Upper lobe of left lung (tissue), 4 donors: ENCODE measurements around the gene ALDH1A3.

Source experiments
- CTCF ChIP-seq, 6 experiments: fragments of 450-650 bp in 4 of 6; fragments of 200-600 bp in 2 of 6; sonication (generic) in 2 of 6; IDR thresholded peaks; one replicate each; pipeline ENCODE4 v1.5.1; 2016 to 2019; ENCODE audit warnings: antibody characterized with exemption in 6 of 6
- POLR2A ChIP-seq, 4 donors: fragments of 450-650 bp; IDR thresholded peaks; one replicate each; pipeline ENCODE4 v1.5.1; 2016 to 2017; ENCODE audit warnings: antibody characterized with exemption in 4 of 4, mild to moderate bottlenecking in 2 of 4

DNA sequence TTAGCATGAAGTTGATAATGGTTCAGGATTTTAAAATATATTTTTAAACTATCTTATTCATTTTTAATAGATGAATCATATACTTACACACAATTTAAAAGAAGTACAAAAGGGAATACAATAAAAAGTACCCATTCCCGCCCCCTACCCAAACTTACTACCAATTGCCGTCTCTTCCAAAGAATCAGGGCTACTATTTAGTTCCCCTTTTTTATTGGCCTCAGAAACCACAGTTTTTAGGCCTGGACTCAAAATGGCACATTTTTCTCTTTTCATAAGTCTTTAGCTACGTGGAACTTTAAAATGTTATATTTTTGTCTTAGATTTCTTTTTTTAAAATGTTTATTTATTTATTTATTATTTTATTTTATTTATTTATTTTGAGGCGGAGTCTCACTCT lies 57.5 kb downstream of the ALDH1A3 start:
- no peak for TF ChIP-seq POLR2A (IDR thresholded peaks at IDR 0.05)
- TF ChIP-seq CTCF (IDR thresholded peaks at IDR 0.05) = no peak
